ENCODE measurements around the gene RAP1A. TPM values are rescaled to one million over a fixed set of nuclear protein-coding genes. Genes with fewer than 3 reads are reported as not detected.
A peak's percentile ranks its signal among the peaks of the same experiment; 100 is the strongest.

The RAP1A gene
- total RNA-seq, 1 experiment from 2014 or later = 55.2 TPM

DNA sequence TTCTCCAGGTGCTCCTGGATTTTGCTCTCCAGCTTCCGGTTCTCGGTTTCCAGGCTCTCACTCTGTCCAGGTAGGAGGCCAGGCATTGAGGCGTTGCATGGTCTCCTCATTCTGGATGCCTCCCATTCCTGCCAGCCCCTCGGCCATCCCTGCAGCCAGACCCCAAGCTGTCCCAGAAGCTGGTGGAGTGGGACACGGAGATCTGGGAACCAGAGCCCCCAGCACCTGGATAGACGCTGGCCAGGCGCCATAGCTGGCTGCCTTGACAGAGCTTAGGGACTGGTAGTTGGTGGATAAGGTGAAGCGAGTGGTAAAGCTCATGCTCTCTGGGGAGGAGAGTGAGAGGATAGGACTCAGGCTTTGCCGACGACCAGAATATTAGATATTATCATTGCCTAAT, 29.6 kb downstream of the RAP1A start:
- H2AFZ ChIP-seq = no peak overlapping the region
- H3K27ac ChIP-seq = 0 out of 2 replicates have a peak overlapping the region, but pooled peaks have one; percentile 5
- H3F3A ChIP-seq (ENCODE audit: insufficient read depth, low read depth) = peaks cover 14% of the 10 kb centered on the region
- H3K27me3 ChIP-seq (ENCODE audit: insufficient read depth, low read depth) = no peaks in the 10 kb centered on the region
- H3K79me2 ChIP-seq (ENCODE audit: low read depth) = peaks cover 44% of the 10 kb centered on the region
- intact Hi-C loops (cut with micrococcal nuclease; ENCODE audit: unreplicated experiment) = loop anchor here (2.0 kb wide), 1 partner anchor 140 kb away; no protein-coding TSS in a partner anchor
- ChIA-PET CTCF (no interaction called here), POLR2A (ENCODE audit: unreplicated experiment) (interaction anchor here (0.6 to 0.8 kb wide), 3 partner anchors 30 to 896 kb away, joined by 3 to 6 read pairs (median 3); partner anchors contain the start of gene RAP1A)
- BruUV-seq (replicated peaks) = no TSS peak
- H3K4me1 ChIP-seq (replicated peaks; ENCODE audit: insufficient read depth) = peaks cover 23% of the 10 kb centered on the region
- no peak for DNase-seq
- TF ChIP-seq CTCF (conservative IDR thresholded peaks at IDR 0.05) (no peak), EZH2 (IDR thresholded peaks at IDR 0.05; ENCODE audit: low read depth) (no peak)
- no peaks in the 10 kb centered on the region for H3K9me2 ChIP-seq (ENCODE audit: insufficient read depth)
- H3K4me3 ChIP-seq = peak overlapping the region; percentile 4; the same call in 1 of the 2 replicates
- H3K36me3 ChIP-seq (ENCODE audit: low read depth) = no peaks in the 10 kb centered on the region; the same call in 1 of the 2 replicates
- no peaks in the 10 kb centered on the region for H3K9me3 ChIP-seq (ENCODE audit: insufficient read depth, low read depth)
- H4K20me1 ChIP-seq (ENCODE audit: insufficient read depth) = no peaks in the 10 kb centered on the region; the same call in none of the 2 replicates
- H3K4me2 ChIP-seq = peak overlapping the region; percentile 62

DNA sequence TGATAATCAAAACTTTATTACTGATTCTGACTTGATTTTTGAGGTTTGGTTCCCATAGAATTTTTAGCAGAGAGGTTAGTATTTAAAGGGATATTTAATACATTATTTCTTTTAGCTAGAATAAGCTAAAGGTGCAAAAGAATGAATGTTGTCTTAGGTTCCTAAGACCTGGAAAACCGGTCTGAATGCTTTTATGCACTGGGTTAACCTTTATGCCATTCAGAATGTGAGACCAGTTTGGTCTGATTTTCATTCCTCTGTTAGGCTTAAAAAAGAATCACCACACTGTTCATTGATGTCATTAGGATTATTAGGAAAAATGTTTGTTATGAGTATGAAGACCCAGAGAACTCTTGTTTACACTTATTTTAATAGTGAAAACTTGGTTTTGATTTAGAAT, 30.1 kb downstream of the RAP1A start:
- TF ChIP-seq EZH2 (IDR thresholded peaks at IDR 0.05; ENCODE audit: low read depth) (no peak), CTCF (conservative IDR thresholded peaks at IDR 0.05) (no peak)
- Histone ChIP-seq H3K4me2 (peak overlapping the region; percentile 62), H3K4me1 (replicated peaks; ENCODE audit: insufficient read depth) (peaks cover 23% of the 10 kb centered on the region), H3K27me3 (ENCODE audit: insufficient read depth, low read depth) (no peaks in the 10 kb centered on the region), H3F3A (ENCODE audit: insufficient read depth, low read depth) (peaks cover 14% of the 10 kb centered on the region), H3K9me2 (ENCODE audit: insufficient read depth) (no peaks in the 10 kb centered on the region), H4K20me1 (ENCODE audit: insufficient read depth) (no peaks in the 10 kb centered on the region; the same call in none of the 2 replicates), H3K4me3 (peak overlapping the region; percentile 4; the same call in 1 of the 2 replicates), H3K36me3 (ENCODE audit: low read depth) (no peaks in the 10 kb centered on the region; the same call in 1 of the 2 replicates), H2AFZ (no peak overlapping the region), H3K9me3 (ENCODE audit: insufficient read depth, low read depth) (no peaks in the 10 kb centered on the region), H3K27ac (0 out of 2 replicates have a peak overlapping the region, but pooled peaks have one; percentile 5), H3K79me2 (ENCODE audit: low read depth) (peaks cover 42% of the 10 kb centered on the region)
- intact Hi-C loops (cut with micrococcal nuclease; ENCODE audit: unreplicated experiment) = loop anchor here (2.0 kb wide), 1 partner anchor 141 kb away; no protein-coding TSS in a partner anchor
- no TSS peak for BruUV-seq (replicated peaks)
- DNase-seq = peak in 1 of 2 experiments; percentile 83
- CTCF ChIA-PET = no interaction called here
- POLR2A ChIA-PET (ENCODE audit: unreplicated experiment) = interaction anchor here (0.7 to 0.8 kb wide), 2 partner anchors 30 to 142 kb away, joined by 3 to 6 read pairs; partner anchors contain the start of gene RAP1A

GRCh38 chr1:111653709-111654108, 34.1 kb downstream of the RAP1A start:
- POLR2A ChIA-PET (ENCODE audit: unreplicated experiment) = no interaction called here

More at GRCh38 chr1:111653709-111654108, 34.1 kb downstream of the RAP1A start:
- intact Hi-C loops (cut with micrococcal nuclease; ENCODE audit: unreplicated experiment) = no loop called here
- Histone ChIP-seq H3K9me3 (ENCODE audit: insufficient read depth, low read depth) (no peaks in the 10 kb centered on the region), H2AFZ (no peak overlapping the region), H4K20me1 (ENCODE audit: insufficient read depth) (peaks cover 6% of the 10 kb centered on the region; the same call in 1 of the 2 replicates), H3F3A (ENCODE audit: insufficient read depth, low read depth) (peaks cover 25% of the 10 kb centered on the region), H3K36me3 (ENCODE audit: low read depth) (peaks cover 3% of the 10 kb centered on the region; the same call in 1 of the 2 replicates), H3K4me3 (no peak overlapping the region), H3K4me1 (replicated peaks; ENCODE audit: insufficient read depth) (peaks cover 26% of the 10 kb centered on the region), H3K9me2 (ENCODE audit: insufficient read depth) (no peaks in the 10 kb centered on the region), H3K79me2 (ENCODE audit: low read depth) (peaks cover 42% of the 10 kb centered on the region), H3K27ac (no peak overlapping the region), H3K4me2 (no peak overlapping the region), H3K27me3 (ENCODE audit: insufficient read depth, low read depth) (no peaks in the 10 kb centered on the region)
- no TSS peak for BruUV-seq (replicated peaks)
- CTCF ChIA-PET = no interaction called here
- TF ChIP-seq CTCF (conservative IDR thresholded peaks at IDR 0.05) (no peak), EZH2 (IDR thresholded peaks at IDR 0.05; ENCODE audit: low read depth) (no peak)
- no peak for DNase-seq

Data from PC-9 (cell line).